ENCODE measurements around the gene BRSK2. TPM values are rescaled to one million over a fixed set of nuclear protein-coding genes. Genes with fewer than 3 reads are reported as not detected.

Gene BRSK2
- total RNA-seq, 1 donor from 2014 or later = 6.9 TPM

DNA sequence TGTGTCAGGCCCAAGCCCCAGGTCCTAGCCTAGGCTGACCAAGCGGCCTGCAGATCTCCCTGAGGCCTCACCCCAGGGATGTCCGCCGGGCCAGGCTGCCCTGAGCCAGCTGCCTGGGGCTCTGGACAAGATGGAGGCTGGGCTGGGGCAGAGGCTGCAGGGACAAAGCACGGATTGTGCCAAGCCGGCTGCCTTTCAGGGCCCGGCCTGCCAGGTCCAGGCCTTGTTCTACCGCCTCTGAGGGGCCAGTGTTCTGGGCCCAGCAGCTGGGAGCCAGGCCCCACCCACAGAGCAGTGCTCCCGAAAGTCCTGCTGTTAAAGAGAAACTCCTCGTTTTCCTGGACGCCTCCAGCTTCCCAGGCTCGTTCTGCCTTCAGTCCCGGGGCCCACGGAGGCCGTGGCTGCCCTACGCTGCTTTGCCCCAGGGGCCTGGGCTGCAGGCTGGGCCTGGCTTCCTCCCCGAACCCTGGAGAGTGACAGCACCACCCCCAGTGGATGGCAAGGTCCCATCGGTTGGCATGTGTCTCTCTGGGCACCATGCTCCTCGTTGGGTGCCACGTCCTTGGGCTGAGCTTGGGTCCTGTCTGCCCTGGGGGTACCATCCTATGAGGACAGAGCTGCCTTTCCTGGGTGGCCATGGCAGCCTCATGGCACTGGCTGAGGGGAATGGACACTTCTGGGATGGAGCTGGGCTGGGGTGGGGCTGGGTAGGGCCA lies 7.6 kb downstream of the BRSK2 start:
- Mint-ChIP-seq H3K4me3 (ENCODE audit: unreplicated experiment) (no peak overlapping the region), H3K36me3 (ENCODE audit: low read depth) (no peaks in the 10 kb centered on the region), H3K27me3 (ENCODE audit: low read depth) (no peaks in the 10 kb centered on the region), H3K27ac (ENCODE audit: unreplicated experiment) (no peak overlapping the region), H3K4me1 (ENCODE audit: low read depth) (peaks cover 2% of the 10 kb centered on the region), H3K9me3 (ENCODE audit: low read depth) (no peaks in the 10 kb centered on the region)
- DNase-seq (ENCODE audit: low spot score) = no peak
- TF ChIP-seq CTCF (IDR thresholded peaks at IDR 0.05) = no peak

- H3K9me3 Mint-ChIP-seq (ENCODE audit: low read depth) = no peaks in the 10 kb centered on the region
- peaks cover 2% of the 10 kb centered on the region for H3K4me1 Mint-ChIP-seq (ENCODE audit: low read depth)
- no peak for DNase-seq (ENCODE audit: low spot score)
- no peak overlapping the region for H3K4me3 Mint-ChIP-seq (ENCODE audit: unreplicated experiment)
- no peak overlapping the region for H3K27ac Mint-ChIP-seq (ENCODE audit: unreplicated experiment)
- TF ChIP-seq CTCF (IDR thresholded peaks at IDR 0.05) = no peak
- no peaks in the 10 kb centered on the region for H3K27me3 Mint-ChIP-seq (ENCODE audit: low read depth)
- H3K36me3 Mint-ChIP-seq (ENCODE audit: low read depth) = no peaks in the 10 kb centered on the region
Measured at GRCh38 chr11:1397862-1398527, 8.3 kb downstream of the BRSK2 start.

DNA sequence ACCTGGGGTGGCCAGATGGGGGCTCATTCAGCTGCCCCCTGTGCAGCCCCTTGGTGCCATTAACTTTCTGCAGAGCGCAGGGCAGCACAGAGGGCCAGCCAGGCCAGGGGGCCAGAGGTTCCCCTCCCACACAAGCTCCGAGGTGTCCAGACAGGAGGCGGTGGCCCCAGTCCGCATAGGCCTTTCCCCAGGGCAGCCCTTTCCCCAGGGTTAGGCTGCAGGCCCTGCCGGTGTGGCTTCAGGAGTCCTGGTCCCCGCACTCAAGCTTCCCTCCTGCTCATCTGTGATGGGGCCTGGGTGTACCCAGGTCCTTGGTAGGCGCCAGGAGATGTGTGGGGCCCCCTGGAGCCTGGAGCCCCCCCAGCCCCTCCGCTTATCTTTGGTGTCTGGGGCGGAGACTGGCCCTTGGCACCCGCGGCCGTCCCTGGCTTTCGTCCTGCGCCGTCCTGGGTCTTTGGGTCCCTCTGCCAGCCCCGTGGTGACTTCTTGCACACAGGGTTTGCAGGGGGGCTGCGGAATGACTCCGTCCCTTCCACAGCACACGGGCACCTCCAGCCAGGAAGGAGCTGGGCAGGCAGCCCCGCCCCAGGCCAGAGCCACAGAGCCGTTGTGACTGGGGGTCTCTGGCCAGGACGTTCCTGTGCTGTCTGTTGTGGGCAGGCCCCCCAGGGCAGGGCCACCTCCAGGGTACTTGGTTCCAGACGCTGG lies 8.9 kb downstream of the BRSK2 start:
- no peak for TF ChIP-seq CTCF (IDR thresholded peaks at IDR 0.05)
- H3K4me1 Mint-ChIP-seq (ENCODE audit: low read depth) = peaks cover 2% of the 10 kb centered on the region
- no peaks in the 10 kb centered on the region for H3K9me3 Mint-ChIP-seq (ENCODE audit: low read depth)
- H3K36me3 Mint-ChIP-seq (ENCODE audit: low read depth) = no peaks in the 10 kb centered on the region
- no peak overlapping the region for H3K4me3 Mint-ChIP-seq (ENCODE audit: unreplicated experiment)
- no peak overlapping the region for H3K27ac Mint-ChIP-seq (ENCODE audit: unreplicated experiment)
- DNase-seq (ENCODE audit: low spot score) = no peak
- no peaks in the 10 kb centered on the region for H3K27me3 Mint-ChIP-seq (ENCODE audit: low read depth)

DNA sequence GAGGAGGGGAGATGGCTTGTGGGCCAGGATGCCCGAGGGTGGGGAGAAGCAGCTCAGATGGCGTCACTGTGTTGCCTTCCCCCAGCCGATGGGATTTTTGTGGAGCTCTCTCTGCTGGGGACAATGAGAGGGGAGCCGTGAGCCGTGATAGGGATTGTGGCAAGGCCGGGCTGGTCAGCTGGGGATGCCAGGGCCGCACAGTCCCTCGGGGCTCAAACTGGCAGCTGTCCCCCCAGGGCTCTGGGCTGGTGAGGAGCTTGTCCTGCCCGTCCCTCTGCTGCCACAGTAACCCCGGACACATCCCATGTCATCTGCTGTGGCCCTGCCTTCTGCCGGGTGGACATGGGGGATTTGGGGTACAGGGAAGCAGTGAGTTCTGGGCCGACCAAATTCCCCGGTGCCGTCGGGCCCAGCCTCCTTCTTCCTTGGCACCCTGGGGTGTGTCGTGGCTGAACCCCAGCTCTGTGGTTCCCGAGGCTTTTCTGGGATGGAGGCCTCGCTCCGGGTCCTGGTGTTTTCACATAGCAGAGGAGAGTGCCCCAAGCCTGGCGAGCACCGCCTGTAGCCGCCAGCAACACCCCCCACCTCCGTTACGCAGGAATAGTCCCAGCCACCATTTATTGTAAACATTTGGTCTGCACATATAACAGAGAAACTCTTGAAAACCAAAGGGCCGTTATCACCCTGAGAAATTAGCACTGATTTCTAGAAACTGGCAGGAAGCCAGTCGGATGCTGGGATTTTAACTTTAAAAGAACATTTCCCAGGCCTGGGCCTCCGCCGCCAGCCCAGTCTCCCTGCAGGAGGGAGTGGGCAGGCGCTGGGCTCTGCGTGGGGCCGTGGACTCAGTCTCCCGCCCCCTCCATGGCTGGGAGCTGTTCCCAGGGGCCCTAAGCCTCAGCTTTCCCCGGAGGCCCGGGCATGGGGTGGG lies 9.9 kb downstream of the BRSK2 start:
- Mint-ChIP-seq H3K27me3 (ENCODE audit: low read depth) (no peaks in the 10 kb centered on the region), H3K4me1 (ENCODE audit: low read depth) (peaks cover 2% of the 10 kb centered on the region), H3K9me3 (ENCODE audit: low read depth) (no peaks in the 10 kb centered on the region), H3K27ac (ENCODE audit: unreplicated experiment) (no peak overlapping the region), H3K36me3 (ENCODE audit: low read depth) (no peaks in the 10 kb centered on the region), H3K4me3 (ENCODE audit: unreplicated experiment) (no peak overlapping the region)
- TF ChIP-seq CTCF (IDR thresholded peaks at IDR 0.05) = no peak
- no peak for DNase-seq (ENCODE audit: low spot score)

Data from chondrocyte (in vitro differentiated cells).